IPS DF 4.7 (cell line): ENCODE measurements around the gene MTMR6.

Experiments
- DNase-seq: peaks from one replicate; pipeline ENCODE4 v3.0.0-alpha.2; 2013; ENCODE audit warnings: low spot score; ENCODE audit errors: extremely low read depth

The MTMR6 gene

GRCh38 chr13:25280396-25280795 lies 6.9 kb downstream of the MTMR6 start:
- no peak for DNase-seq

- no peak for DNase-seq
Measured at GRCh38 chr13:25276748-25277147, 10.5 kb downstream of the MTMR6 start.

GRCh38 chr13:25268561-25268960 lies 18.7 kb downstream of the MTMR6 start:
- no peak for DNase-seq

DNA sequence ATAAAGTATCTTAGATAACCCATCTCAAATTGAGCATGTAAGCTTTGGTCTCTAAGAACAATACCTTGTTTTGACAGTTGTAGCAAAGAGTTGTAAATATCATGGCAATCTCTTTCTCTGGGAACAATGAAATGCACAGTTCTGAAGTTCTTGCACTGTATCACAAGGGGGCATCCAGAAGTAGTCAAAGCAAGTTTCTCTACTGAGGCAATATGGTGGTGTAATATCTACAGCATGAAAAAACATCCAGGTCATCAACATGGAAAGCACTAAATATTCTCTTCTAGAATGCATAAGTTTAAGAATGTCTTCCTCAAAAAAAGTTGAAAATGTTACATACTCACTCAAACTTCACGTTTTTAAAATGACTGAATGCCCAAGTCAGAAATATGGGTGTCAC lies 19.6 kb downstream of the MTMR6 start:
- DNase-seq, result no peak

- DNase-seq, result no peak
Measured at GRCh38 chr13:25266706-25267105, 20.6 kb downstream of the MTMR6 start.

GRCh38 chr13:25262261-25262660 lies 25.0 kb downstream of the MTMR6 start:
- no peak for DNase-seq

GRCh38 chr13:25253702-25254101 lies 33.6 kb downstream of the MTMR6 start:
- DNase-seq, result no peak

DNA sequence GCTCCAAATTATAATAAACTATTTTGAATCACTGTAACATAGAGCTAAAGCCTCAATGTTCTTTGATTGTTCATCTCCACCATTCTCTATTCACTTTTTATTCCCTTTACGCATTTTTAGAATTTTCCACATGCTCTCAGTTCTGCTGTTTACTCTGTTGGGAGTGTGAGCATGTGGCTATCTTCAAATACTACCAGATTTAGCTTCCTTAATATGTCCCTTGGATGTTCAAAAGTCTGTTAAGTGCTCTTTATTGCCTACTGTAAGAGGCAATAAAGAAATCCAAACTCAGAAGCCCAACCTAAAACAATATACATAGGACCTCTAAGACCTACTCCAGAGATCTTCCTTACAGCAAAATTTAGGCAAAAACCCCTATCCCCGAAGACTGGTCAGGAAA lies 34.5 kb downstream of the MTMR6 start:
- DNase-seq, result no peak

GRCh38 chr13:25252225-25252624 lies 35.1 kb downstream of the MTMR6 start:
- DNase-seq, result no peak

- DNase-seq, result peak; percentile 28
Measured at GRCh38 chr13:25249001-25249543, 38.2 kb downstream of the MTMR6 start.

DNA sequence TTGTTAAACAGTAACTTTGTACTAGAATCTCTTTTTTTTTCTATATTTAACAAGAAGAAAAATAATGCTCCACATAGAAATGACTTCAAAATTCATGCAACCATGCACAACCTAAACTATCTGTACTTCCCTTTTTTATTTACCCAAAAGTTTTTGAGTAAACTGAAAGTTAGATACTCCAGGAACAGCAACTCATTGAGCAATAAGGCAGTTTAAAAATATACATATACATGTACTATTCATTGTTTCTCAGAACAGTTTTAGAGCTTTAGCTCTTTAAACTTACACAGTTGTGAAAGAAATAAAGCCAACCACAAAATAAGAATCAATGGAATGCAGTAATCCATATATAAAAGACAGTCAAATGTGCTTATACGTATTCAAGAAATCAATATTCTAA lies 39.2 kb downstream of the MTMR6 start:
- no peak for DNase-seq

DNA sequence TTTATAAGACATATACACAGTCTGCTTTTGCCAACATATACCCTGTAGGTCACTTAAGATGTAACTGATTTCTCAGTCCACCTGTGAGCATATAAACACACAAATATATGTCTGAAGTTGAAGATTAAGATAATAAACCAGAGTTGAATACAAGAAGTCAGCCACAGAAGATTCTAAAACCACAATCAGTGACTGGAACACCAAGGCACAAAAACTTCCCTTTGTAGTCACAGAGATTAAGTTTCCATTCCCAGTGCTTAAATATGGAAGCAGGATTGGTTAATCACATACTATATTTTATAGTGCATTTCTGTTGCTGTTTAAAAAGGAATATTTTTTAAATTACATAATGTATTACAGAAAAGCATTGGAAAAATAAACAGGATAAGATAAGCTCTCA lies 39.9 kb downstream of the MTMR6 start:
- DNase-seq, result no peak

- DNase-seq, result no peak
Measured at GRCh38 chr13:25244123-25244522, 43.2 kb downstream of the MTMR6 start.

DNA sequence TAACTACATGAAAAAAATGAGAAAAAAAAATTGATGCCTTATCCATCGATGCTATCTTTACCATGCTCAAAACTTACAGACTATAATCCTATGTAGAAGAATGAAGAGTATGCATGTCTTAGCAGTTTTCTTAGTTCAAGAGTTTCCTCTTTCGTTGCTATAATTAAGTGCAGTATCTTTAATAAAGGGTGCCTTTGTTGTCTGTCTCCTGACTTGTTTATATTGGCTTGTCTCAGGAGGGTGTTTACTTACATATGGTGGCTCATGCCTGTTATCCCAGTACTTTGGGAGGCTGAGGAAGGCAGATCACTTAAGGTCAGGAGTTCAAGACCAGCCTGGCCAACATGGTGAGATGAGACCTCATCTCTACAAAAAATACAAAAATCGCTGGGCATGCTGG lies 44.3 kb downstream of the MTMR6 start:
- DNase-seq, result no peak

DNA sequence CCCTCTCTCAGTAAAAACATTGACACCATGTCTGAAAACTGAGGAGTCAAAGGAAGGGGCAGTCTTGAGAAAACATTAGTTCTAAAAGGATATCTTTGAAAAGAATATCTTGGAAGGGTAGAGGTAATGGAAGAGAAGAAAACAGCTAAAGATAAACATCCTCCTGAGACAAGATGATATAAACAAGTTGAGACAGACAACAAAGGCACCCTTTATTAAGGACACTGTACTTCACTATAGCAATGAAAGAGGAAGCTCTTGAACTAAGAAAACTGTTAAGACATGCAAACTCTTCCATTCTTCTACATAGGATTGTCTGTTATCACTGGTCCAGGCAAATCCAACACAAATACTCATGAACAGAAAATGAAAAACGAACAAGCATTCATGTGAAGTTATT lies 46.3 kb downstream of the MTMR6 start:
- DNase-seq, result no peak

DNA sequence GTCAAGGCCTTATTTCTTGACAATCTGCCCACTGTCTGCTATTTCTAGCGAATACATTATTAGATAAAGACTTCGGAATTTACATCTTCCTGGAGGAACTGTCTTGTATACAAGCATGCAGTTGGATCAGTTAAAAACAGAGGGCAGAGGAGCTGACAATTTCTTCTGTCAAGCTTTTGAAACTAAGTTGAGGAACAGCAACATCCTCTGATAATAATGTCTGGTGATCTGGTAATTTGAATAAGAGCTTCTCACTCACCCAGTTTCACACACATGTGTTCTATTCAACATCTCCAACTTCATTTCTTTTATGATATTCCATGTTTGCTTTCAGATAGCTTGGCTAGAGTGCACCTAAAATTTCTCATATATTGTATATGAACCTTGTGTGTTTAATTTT lies 50.2 kb downstream of the MTMR6 start:
- no peak for DNase-seq

GRCh38 chr13:25233861-25234260 lies 53.4 kb downstream of the MTMR6 start:
- no peak for DNase-seq

DNA sequence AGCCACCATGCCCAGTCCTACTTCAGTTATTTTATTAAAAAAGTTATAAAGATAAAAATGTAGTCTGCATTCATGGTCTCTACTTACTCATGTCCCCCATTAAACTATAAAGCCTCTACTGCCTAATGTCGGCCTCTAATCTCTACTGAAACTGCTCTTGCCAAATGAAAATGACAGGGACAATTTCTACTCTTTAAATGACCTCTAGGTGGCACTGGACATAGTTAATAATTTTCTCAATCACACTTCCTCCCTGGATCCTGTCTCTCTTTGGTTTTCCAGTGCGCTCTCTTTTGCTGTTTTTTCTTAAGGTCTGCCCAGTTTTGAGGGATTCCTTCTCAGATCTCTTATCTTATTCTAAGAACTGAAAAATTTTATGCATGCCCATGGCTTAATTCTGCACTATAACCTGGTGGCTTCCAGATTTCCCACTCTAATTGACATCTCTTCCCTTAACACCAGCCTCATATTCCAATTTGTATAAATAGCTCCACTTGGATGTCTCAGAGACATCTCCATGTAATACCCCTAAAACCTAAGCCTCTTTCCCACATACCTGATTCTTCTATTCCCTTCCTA lies 54.3 kb downstream of the MTMR6 start:
- no peak for DNase-seq

GRCh38 chr13:25231517-25231916 lies 55.8 kb downstream of the MTMR6 start:
- no peak for DNase-seq

- DNase-seq, result no peak
Measured at GRCh38 chr13:25227690-25228089, 59.6 kb downstream of the MTMR6 start.

DNA sequence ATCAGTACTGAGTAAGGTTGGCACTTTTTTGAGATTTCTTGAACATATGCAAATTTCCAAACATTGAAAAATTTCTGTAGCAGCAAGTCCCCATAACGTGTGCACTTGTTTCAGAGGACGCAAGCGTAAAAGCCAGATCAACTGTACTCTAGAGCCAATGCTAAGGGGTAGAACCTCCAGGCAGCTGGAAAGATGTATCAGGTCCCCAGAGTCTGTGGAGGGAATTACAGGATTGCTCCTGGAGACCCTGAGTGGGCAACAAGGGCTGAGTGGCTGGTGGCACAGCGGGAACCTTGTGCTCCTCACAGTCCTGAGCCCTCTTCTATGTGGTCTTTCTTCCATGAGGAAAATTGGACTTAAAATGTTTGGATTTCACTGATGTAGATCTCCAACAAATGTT lies 61.3 kb downstream of the MTMR6 start:
- no peak for DNase-seq

DNA sequence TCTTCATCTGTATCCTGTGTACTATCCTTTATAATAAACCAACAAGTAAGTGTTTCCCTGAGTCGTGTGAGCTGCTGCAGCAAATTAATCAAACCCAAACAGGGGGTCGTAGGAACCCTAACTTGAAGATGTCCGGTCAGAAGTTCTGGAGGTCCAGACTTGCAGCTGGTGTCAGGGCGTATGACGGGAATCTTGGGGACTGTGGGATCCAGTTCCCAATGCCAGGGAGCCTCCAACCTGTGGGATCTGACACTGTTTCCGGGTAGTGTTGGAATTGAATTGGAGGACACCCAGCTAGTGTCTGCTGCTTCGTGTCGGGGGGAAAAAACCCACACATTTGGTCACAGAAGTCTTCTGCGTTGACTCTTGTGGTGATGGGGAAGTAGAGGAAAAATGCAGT lies 63.1 kb downstream of the MTMR6 start:
- DNase-seq, result no peak

- no peak for DNase-seq
Measured at GRCh38 chr13:25222740-25223139, 64.5 kb downstream of the MTMR6 start.

DNA sequence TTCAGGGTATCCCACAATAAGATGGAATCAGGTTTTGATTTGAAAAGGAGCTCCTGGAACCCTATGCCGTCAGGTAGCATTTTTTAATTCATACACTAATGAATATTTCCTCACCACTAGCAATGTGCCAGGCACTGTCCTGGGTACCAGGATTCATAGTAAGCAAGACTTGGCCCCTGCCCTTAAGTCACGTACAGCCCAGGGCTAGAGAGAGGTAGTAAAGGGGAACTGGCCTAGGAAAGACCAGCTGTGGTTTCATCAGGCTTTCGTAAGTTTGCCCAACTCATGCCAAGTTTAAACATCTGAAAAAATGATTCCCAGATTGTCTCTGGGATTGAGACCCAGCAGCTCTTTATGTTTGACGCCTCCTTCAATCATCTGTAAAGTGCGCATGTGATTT lies 69.3 kb downstream of the MTMR6 start:
- no peak for DNase-seq
